ENCODE data around the gene BBS9.

DNA sequence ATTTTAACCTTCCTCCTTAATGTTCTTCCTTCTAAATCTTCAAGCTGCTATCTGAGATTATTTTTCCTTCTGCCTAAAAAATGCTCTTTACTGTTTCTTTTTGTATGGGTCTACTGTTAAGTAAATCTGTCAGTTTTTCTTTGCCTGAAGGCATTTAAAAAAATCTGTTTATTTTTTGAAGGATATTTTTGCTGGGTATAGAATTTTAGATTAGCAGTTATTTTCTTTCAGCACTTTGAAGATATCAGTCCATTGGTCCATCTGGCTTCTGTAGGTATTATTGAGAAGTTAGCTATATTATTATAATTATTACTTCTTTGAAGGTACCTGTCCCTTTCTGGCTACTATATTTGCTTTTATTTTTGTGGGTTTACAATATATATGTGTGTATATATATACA is 171.4 kb downstream of the BBS9 start:
- TF ChIP-seq POLR2A (IDR thresholded peaks at IDR 0.05; ENCODE audit: low read depth, low read length) (no peak), POLR2AphosphoS5 (IDR thresholded peaks at IDR 0.05; ENCODE audit: low read depth, low read length) (no peak), POU2F2 (IDR thresholded peaks at IDR 0.05; ENCODE audit: low read depth, low read length) (no peak), PAX5 (IDR thresholded peaks at IDR 0.05; ENCODE audit: insufficient read depth, low read length, severe bottlenecking) (no peak), TAF1 (IDR thresholded peaks at IDR 0.05; ENCODE audit: low read depth, low read length) (no peak)

Measured in GM12891 (cell line).